HT-29 (cell line): Measurements from ENCODE around the gene ZNF547. TPM values are rescaled to one million over a fixed set of nuclear protein-coding genes. Genes with fewer than 3 reads are reported as not detected.
"Not testable (repeated sequence)": the region's sequence is repeated elsewhere in the genome, so short reads cannot be mapped to it uniquely, and the experiment has no call there.

Source experiments
- DNase-seq: peaks from one replicate; pipeline ENCODE4 v3.0.0-alpha.2; 2015; ENCODE audit warnings: low spot score
- total RNA-seq: library from RNA; depleted of rRNA; stranded (reverse); fragments of >200 nt; shearing (Covaris generic); gene quantifications from 2 replicates; pipeline ENCODE4 v1.2.3, GENCODE V29; 2014

The ZNF547 gene
- total RNA-seq, 1 experiment from 2014 or later: 3.2 TPM

GRCh38 chr19:57374179-57374578, 10.8 kb downstream of the ZNF547 start:
- no peak for DNase-seq

DNA sequence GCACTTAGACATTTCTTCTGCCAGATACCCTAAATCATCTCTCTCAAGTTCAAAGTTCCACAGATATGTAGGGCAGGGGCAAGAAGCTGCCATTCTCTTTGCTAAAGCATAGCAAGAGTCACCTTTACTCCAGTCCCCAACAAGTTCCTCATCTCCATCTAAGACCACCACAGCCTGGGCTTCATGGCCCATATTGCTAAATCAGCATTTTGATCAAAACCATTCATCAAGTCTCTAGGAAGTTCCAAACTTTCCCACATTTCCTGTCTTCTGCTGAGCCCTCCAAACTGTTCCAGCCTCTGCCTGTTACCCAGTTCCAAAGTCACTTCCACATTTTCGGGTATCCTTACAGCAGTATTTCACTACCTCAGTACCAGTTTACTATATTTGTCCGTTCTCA, 11.3 kb downstream of the ZNF547 start:
- not testable (repeated sequence) for DNase-seq

DNA sequence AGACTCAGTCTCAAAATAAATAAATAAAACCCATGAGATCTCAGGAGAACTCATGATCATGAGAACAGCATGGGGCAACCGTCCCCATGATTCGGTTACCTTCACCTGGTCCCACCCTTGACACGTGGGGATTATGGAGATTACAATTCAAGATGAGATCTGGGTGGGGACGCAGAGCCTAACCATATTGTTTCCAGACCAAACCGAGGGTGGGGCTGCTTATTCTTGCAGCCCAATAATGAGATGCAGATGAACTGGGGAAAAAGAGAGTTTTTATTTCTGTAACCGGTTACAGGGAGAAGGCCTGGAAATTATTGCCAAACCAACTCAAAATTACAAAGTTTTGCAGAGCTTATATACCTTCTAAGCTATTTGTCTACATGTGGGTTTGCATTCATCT, 12.8 kb downstream of the ZNF547 start:
- DNase-seq: no peak

GRCh38 chr19:57377498-57378146, 14.3 kb downstream of the ZNF547 start:
- no peak for DNase-seq

DNA sequence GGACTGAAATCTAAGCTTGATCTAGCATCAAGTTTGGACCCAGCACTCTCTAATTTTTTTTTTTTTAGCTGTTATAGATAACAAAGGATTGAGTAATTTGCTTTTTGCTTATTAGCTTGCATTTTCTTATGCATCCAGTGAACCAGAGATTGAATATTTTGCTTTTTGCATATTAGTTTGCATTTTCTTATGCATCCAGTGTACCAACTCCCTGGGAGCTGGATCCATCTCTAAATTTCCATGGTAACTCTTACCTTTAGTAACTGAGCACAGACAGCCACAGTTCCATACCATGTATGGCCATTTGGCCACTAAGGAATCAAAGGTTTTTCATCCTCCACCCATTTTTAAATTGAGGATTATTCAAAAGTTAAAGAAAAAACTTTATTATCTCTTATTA, 17.6 kb downstream of the ZNF547 start:
- no peak for DNase-seq

DNA sequence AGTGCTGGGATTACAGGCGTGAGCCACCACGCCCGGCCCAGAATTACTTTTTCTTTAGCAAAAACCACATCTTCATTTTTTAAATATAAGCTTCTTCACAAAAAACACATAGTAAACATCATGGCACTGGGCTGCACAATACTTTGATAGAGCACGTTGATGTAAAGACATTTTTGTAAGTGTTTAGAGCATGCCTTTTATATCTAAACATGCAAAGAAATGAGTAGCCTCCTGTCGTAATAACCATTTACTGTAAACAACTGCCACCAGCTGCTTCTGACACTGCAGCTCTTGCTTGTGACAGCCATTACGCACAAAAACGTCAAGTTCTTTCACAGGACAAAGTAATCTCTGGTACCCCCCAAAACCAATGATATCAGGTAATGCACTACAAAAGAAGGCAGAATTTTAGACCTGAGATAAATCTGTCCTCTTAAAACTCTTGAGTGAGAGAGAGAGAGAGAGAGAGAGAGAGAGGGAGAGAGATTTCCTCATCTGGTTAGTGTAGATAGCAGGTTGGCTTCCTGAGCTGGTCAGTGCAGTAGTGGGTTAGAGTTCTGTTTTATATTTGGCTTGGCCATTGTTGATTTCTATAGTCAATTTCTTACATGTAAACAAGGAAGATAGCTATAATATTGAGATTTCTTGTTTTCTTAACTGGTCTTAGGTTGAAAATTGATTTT, 19.6 kb downstream of the ZNF547 start:
- DNase-seq: no peak

DNA sequence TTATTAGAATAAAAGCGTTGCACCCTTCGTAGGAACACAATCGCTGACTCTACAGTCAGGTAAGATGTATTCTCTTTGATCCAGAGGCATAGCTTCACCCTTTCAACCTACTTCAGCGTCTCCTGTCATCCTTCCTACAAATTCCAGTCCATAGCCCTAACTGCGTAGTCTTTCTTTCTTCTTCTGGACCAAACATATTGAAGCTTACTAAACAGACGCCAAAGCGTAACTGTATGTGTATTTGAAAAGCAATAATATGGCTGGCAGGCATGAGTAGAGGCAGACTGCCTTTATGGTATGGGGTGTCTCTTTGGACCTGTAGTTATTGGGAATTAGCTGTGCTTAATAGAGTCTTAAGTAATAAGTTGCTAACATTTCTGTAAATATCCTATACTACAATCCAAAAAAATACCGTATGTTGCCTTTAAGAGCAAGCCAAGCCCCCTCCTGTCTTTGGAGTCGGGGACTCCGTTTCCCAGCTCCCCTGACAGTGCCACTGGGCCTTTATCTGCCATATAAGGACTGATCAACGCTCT, 25.9 kb downstream of the ZNF547 start:
- no peak for DNase-seq

DNA sequence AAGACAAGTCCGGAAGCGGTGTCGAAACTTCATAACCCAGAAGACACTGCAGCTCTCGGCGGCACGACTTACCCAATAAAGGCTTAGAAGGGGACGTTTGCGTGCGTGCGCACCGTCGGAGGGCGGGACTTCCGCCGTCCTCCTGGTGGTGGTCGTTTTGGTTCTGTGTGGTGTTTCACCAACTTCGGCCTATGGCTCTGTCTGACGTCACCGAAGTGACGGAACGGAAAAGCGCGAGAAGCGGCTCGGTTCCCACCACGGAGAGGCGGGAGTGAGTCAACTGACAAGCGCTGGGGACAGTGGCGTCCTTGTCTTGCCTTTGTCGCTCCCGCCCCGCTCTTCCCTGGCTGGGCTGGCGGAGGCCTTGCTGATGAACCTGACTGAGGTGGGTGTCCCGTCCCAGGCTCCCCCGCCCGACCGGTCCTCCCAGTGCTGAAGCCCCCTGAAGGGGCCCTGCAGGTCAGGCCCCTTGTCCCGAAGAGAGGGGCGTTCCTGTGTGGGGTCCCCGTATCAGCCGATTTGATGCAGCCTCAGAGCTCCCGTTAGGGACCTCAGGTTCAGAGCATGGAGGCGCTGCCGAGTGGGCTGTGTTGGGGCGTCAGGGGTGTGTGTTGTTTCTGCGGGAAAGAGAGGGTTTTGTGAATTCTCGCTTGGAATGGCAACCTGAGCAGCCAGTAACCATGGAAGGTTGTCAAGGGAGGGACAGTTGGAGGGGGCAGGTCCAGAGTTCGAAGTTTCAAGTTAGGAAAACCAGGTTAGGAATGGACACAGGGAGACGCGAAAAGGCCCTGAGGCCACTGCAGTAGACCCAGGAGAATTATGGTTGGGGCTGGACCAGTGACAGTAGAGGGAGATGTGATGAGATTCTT, 26.6 kb downstream of the ZNF547 start, which contains the start of gene ZNF548:
TSS of gene ZNF548 (plus strand) at position 125 of the 869 bp plus-strand sequence. CDS start at position 371, 246 bp downstream.
- DNase-seq: peak; percentile 89

GRCh38 chr19:57395710-57396109, 32.4 kb downstream of the ZNF547 start:
- DNase-seq: no peak

DNA sequence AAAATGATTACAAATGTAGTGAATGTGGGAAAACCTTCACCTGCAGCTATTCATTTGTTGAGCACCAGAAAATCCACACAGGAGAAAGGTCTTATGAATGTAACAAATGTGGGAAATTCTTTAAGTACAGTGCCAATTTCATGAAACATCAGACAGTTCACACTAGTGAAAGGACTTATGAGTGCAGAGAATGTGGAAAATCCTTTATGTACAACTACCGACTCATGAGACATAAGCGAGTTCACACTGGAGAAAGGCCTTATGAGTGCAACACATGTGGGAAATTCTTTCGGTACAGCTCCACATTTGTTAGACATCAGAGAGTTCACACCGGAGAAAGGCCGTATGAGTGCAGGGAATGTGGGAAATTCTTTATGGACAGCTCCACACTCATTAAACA, 35.5 kb downstream of the ZNF547 start:
- DNase-seq: no peak

GRCh38 chr19:57403737-57404563, 40.6 kb downstream of the ZNF547 start:
- no peak for DNase-seq

DNA sequence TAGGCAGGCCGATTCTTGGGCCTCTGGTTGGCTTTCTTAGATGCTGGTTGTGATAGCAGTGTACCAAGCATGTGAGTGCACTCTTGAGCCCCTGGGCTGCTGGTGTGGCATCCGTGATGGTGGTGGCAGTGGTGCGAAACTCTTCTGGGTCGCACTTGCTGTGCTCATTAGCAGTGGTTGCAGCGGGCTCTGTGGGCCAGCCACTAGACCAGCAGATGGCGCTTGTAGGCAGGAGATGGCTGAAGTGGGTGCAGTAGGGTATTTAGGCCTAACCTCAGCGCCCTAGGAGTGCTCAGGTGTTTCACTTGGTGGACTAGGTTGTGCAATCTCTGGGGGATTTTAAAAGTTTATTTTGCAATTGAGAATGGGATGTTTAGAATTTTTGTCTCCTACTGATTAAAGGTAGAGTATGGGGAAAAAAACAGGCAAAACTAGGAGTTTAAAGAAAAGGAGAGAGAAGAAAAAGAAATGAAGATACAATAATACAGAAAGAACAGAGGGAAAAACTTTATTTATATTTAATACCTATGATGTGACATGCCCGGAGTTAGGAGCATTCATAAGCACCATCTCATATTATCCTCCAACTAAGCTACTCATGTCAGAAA, 43.3 kb downstream of the ZNF547 start:
- DNase-seq: peak; percentile 85

- DNase-seq: peak; percentile 98
These were observed 47.7 kb downstream of the ZNF547 start, which contains the start of gene ZNF17 for GRCh38 chr19:57410877-57411671. Gene ZNF17 (plus strand): TSS chr19:57411161. CDS start chr19:57413616, 2,455 bp downstream.

- DNase-seq: no peak
These were observed 56.1 kb downstream of the ZNF547 start for GRCh38 chr19:57419439-57419838.

DNA sequence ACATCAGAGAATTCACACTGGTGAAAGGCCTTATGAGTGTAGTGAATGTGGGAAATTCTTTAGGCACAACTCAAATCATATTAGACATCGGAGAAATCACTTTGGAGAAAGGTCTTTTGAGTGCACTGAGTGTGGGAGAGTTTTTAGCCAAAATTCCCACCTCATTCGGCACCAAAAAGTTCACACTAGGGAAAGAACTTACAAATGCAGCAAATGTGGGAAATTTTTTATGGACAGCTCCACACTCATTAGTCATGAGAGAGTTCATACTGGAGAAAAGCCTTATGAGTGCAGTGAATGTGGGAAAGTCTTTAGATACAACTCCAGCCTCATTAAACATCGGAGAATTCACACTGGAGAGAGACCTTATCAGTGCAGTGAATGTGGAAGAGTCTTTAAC, 57.7 kb downstream of the ZNF547 start:
- no peak for DNase-seq
